H1 (cell line): ENCODE data around the gene DUSP3. TPM values are rescaled to one million over a fixed set of nuclear protein-coding genes. Genes with fewer than 3 reads are reported as not detected.
A peak's percentile ranks its signal among the peaks of the same experiment; 100 is the strongest.

Experiments used
- CBX5 ChIP-seq: fragments of 300-800, 300-1000 bp; sonication (generic); IDR thresholded peaks from 2 replicates; pipeline ENCODE4 v1.7.1; 2016; ENCODE audit warnings: antibody characterized with exemption, low read length, low read depth
- CBX8 ChIP-seq: fragments of 300-800, 300-1000 bp; sonication (generic); IDR thresholded peaks from 2 replicates; pipeline ENCODE4 v1.7.1; 2016; ENCODE audit warnings: low read depth, low read length, borderline replicate concordance
- CHD2 ChIP-seq: IDR thresholded peaks from 2 replicates; pipeline ENCODE4 v1.6.1; 2012; ENCODE audit warnings: low read length, improper control_type of control experiment
- EP300 ChIP-seq, 2 experiments: IDR thresholded peaks; 1 replicate in 1 of 2; 2 replicates in 1 of 2; pipeline ENCODE4 v1.6.1; 2011 to 2012; ENCODE audit warnings: low read depth in 2 of 2, low read length in 2 of 2, mild to moderate bottlenecking in 2 of 2, borderline replicate concordance in 1 of 2, inconsistent platforms in 1 of 2, moderate library complexity in 1 of 2
- EZH2 ChIP-seq: fragments of 200-600 bp; sonication (generic); IDR thresholded peaks from 2 replicates; pipeline ENCODE4 v1.7.1; 2012; ENCODE audit warnings: low read depth, mild to moderate bottlenecking, moderate library complexity, low read length, inconsistent platforms; ENCODE audit not compliant: severe bottlenecking
- JUND ChIP-seq: IDR thresholded peaks from 2 replicates; pipeline ENCODE4 v1.6.1; 2011; ENCODE audit warnings: mild to moderate bottlenecking, improper control_type of control experiment, low read length
- KDM4A ChIP-seq: IDR thresholded peaks from one replicate; pipeline ENCODE4 v1.7.1; 2012; ENCODE audit warnings: low read depth, mild to moderate bottlenecking, moderate library complexity, low read length, inconsistent platforms; ENCODE audit not compliant: severe bottlenecking
- NANOG ChIP-seq: IDR thresholded peaks from 2 replicates; pipeline ENCODE4 v1.6.1; 2011; ENCODE audit warnings: low read length, low read depth, mild to moderate bottlenecking, inconsistent platforms; ENCODE audit not compliant: insufficient read depth, poor library complexity, severe bottlenecking
- NRF1 ChIP-seq: IDR thresholded peaks from 2 replicates; pipeline ENCODE4 v1.6.1; 2011; ENCODE audit warnings: mild to moderate bottlenecking, low read depth, low read length, improper control_type of control experiment
- POLR2AphosphoS5 ChIP-seq: IDR thresholded peaks from 2 replicates; pipeline ENCODE4 v1.6.1; 2011; ENCODE audit warnings: low read depth, low read length
- POU5F1 ChIP-seq: IDR thresholded peaks from 2 replicates; pipeline ENCODE4 v1.6.1; 2011; ENCODE audit warnings: low read depth, mild to moderate bottlenecking, low read length, moderate library complexity
- RBBP5 ChIP-seq: IDR thresholded peaks from 2 replicates; pipeline ENCODE4 v1.7.1; 2012; ENCODE audit warnings: low read depth, mild to moderate bottlenecking, inconsistent platforms, low read length, moderate library complexity, borderline replicate concordance
- RNF2 ChIP-seq: fragments of 200-900, 300-1000 bp; sonication (generic); IDR thresholded peaks from 2 replicates; pipeline ENCODE4 v1.7.1; 2016; ENCODE audit warnings: borderline replicate concordance, low read depth, mild to moderate bottlenecking, antibody characterized with exemption, low read length; ENCODE audit not compliant: poor library complexity, severe bottlenecking; ENCODE audit errors: missing control alignments
- SP4 ChIP-seq: IDR thresholded peaks from 2 replicates; pipeline ENCODE4 v1.6.1; 2012; ENCODE audit warnings: low read length, inconsistent platforms
- SUZ12 ChIP-seq: fragments of 200-600 bp; sonication (generic); IDR thresholded peaks from 2 replicates; pipeline ENCODE4 v1.6.1; 2012; ENCODE audit warnings: mild to moderate bottlenecking, inconsistent platforms, low read length, moderate library complexity, mixed read lengths
- TCF12 ChIP-seq: IDR thresholded peaks from 2 replicates; pipeline ENCODE4 v1.6.1; 2011; ENCODE audit warnings: low read depth, mild to moderate bottlenecking, low read length
- polyA plus RNA-seq, 7 experiments: library from polyadenylated mRNA; depleted of rRNA in 3 of 7; stranded (reverse) in 5 of 7; unstranded in 2 of 7; fragments of >200 nt in 5 of 7; fragments of 200-250 nt in 2 of 7; gene quantifications; 1 replicate in 5 of 7; 2 replicates in 1 of 7; 4 replicates in 1 of 7; pipeline versions ENCODE4 v1.2.1 to v1.2.3, GENCODE V29; 2011 to 2013; ENCODE audit warnings: missing spikeins in 2 of 7, mixed read lengths in 2 of 7
- total RNA-seq: library from RNA; stranded (reverse); fragmentation: NEBNext Ultra II Directional; extraction: Animal tissue kit (Norgen Biotek cat#: 25700); gene quantifications from 2 replicates; pipeline ENCODE4 v1.2.1, GENCODE V29; 2021
- TF ChIP-seq, protein P1 (sequence below), 3 experiments: IDR thresholded peaks; 1 replicate in 2 of 3; 2 replicates in 1 of 3; pipeline versions ENCODE4 v1.5.1 to v1.6.1; 2011; ENCODE audit warnings: low read length in 3 of 3, mild to moderate bottlenecking in 3 of 3, inconsistent platforms in 2 of 3, low read depth in 1 of 3, moderate library complexity in 1 of 3; ENCODE audit not compliant: insufficient read depth in 1 of 3; ENCODE audit errors: control extremely low read depth in 1 of 3
- TF ChIP-seq, protein P2 (sequence below): IDR thresholded peaks from 2 replicates; pipeline ENCODE4 v1.6.1; 2012; ENCODE audit warnings: low read length, inconsistent platforms
- TF ChIP-seq, protein P3 (sequence below): IDR thresholded peaks from 2 replicates; pipeline ENCODE4 v1.6.1; 2011; ENCODE audit warnings: low read length, improper control_type of control experiment

Gene DUSP3
- total and polyA plus RNA-seq, 2 of the 8 experiments (the other 6 are each of a cell fraction or from before 2014, with no cell fraction given), result 15.1 to 21.2 TPM

DNA sequence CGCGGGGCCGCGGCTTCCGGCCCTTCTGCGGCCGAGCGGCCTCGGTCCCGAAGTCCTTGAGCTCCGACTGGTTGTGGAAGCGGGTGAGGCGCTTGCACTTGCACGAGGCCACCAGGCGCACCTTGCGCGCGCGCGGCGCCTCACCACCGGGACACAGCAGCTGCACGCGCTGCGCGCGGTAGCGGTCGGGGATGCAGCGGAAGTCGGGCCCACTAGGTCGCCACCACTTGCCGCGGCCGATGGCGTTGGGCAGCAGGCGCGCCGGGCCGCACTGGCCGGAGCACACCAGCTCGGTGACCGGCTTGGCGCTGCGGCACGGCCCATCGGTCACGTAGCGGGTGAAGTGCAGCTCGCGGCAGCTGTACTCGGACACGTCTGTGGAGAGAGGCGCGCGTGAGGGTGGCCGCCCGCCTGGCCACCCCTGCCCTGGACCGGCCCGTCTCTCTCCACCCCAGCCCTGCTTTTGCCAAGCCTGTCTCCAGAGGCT is 23.3 kb downstream of the DUSP3 start (continued):
- TF ChIP-seq, protein P1, sequence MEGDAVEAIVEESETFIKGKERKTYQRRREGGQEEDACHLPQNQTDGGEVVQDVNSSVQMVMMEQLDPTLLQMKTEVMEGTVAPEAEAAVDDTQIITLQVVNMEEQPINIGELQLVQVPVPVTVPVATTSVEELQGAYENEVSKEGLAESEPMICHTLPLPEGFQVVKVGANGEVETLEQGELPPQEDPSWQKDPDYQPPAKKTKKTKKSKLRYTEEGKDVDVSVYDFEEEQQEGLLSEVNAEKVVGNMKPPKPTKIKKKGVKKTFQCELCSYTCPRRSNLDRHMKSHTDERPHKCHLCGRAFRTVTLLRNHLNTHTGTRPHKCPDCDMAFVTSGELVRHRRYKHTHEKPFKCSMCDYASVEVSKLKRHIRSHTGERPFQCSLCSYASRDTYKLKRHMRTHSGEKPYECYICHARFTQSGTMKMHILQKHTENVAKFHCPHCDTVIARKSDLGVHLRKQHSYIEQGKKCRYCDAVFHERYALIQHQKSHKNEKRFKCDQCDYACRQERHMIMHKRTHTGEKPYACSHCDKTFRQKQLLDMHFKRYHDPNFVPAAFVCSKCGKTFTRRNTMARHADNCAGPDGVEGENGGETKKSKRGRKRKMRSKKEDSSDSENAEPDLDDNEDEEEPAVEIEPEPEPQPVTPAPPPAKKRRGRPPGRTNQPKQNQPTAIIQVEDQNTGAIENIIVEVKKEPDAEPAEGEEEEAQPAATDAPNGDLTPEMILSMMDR (IDR thresholded peaks at IDR 0.05; ENCODE audit: control extremely low read depth in 1 of 3, insufficient read depth in 1 of 3, low read depth in 1 of 3, low read length in 3 of 3), result peak in 2 of 3 experiments; percentile 9 to 50; a peak in 3 of 4 replicates
- TF ChIP-seq JUND (no peak), SUZ12 (peak; percentile 69; the same call in 1 of the 2 replicates), POU5F1 (no peak), CHD2 (no peak), EP300 (IDR thresholded peaks at IDR 0.05; ENCODE audit: borderline replicate concordance in 1 of 2, low read depth in 2 of 2, low read length in 2 of 2) (no peak), TCF12 (no peak), CBX8 (no peak), POLR2AphosphoS5 (no peak), CBX5 (no peak), EZH2 (peak; percentile 68), SP4 (no peak), RNF2 (no peak), NRF1 (no peak), NANOG (no peak), RBBP5 (peak; percentile 59; the same call in 1 of the 2 replicates), KDM4A (peak; percentile 52)
- TF ChIP-seq, protein P2, sequence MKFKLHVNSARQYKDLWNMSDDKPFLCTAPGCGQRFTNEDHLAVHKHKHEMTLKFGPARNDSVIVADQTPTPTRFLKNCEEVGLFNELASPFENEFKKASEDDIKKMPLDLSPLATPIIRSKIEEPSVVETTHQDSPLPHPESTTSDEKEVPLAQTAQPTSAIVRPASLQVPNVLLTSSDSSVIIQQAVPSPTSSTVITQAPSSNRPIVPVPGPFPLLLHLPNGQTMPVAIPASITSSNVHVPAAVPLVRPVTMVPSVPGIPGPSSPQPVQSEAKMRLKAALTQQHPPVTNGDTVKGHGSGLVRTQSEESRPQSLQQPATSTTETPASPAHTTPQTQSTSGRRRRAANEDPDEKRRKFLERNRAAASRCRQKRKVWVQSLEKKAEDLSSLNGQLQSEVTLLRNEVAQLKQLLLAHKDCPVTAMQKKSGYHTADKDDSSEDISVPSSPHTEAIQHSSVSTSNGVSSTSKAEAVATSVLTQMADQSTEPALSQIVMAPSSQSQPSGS, result no peak
- TF ChIP-seq, protein P3, sequence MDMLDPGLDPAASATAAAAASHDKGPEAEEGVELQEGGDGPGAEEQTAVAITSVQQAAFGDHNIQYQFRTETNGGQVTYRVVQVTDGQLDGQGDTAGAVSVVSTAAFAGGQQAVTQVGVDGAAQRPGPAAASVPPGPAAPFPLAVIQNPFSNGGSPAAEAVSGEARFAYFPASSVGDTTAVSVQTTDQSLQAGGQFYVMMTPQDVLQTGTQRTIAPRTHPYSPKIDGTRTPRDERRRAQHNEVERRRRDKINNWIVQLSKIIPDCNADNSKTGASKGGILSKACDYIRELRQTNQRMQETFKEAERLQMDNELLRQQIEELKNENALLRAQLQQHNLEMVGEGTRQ, result no peak
